Chondrocyte (in vitro differentiated cells): ENCODE data around the gene WWTR1. TPM values are rescaled to one million over a fixed set of nuclear protein-coding genes. Genes with fewer than 3 reads are reported as not detected.

Experiments
- DNase-seq: peaks from one replicate; pipeline ENCODE4 v3.0.0; 2021; ENCODE audit warnings: mixed read lengths, low spot score
- H3K27ac Mint-ChIP-seq: one replicate; pipeline ENCODE4 v1.8.0; 2021; ENCODE audit warnings: mild to moderate bottlenecking, moderate library complexity, mixed read lengths; ENCODE audit not compliant: unreplicated experiment
- H3K27me3 Mint-ChIP-seq: 2 replicates; pipeline ENCODE4 v1.8.0; 2021; ENCODE audit warnings: low read depth, mixed read lengths
- H3K36me3 Mint-ChIP-seq: 2 replicates; pipeline ENCODE4 v1.8.0; 2021; ENCODE audit warnings: low read depth, mixed read lengths
- H3K4me1 Mint-ChIP-seq: 2 replicates; pipeline ENCODE4 v1.8.0; 2021; ENCODE audit warnings: low read depth, mild to moderate bottlenecking, mixed read lengths
- H3K4me3 Mint-ChIP-seq: one replicate; pipeline ENCODE4 v1.8.0; 2021; ENCODE audit warnings: mild to moderate bottlenecking, moderate library complexity, mixed read lengths; ENCODE audit not compliant: unreplicated experiment
- H3K9me3 Mint-ChIP-seq: 2 replicates; pipeline ENCODE4 v1.8.0; 2021; ENCODE audit warnings: low read depth, mixed read lengths
- CTCF ChIP-seq: fragments of 200-600 bp; sonication (generic); IDR thresholded peaks from 2 replicates; pipeline ENCODE4 v1.5.0; 2021; ENCODE audit warnings: antibody characterized with exemption, mild to moderate bottlenecking, moderate library complexity
- total RNA-seq: library from RNA; stranded (reverse); gene quantifications from 3 replicates; pipeline ENCODE4 v1.2.1, GENCODE V29; 2021

WWTR1 gene
- total RNA-seq, 1 donor from 2014 or later = 107 TPM

- peaks cover 4% of the 10 kb centered on the region for H3K36me3 Mint-ChIP-seq
- no peak for TF ChIP-seq CTCF
- H3K4me3 Mint-ChIP-seq = no peak overlapping the region
- H3K27me3 Mint-ChIP-seq = no peaks in the 10 kb centered on the region
- H3K4me1 Mint-ChIP-seq = peaks cover 60% of the 10 kb centered on the region
- peak overlapping the region; percentile 38 for H3K27ac Mint-ChIP-seq
- no peaks in the 10 kb centered on the region for H3K9me3 Mint-ChIP-seq
- no peak for DNase-seq
Observed at GRCh38 chr3:149640976-149641728, 16.7 kb downstream of the WWTR1 start.

GRCh38 chr3:149639093-149639486 is 18.7 kb downstream of the WWTR1 start:
- TF ChIP-seq CTCF = no peak
- Mint-ChIP-seq H3K27me3 (no peaks in the 10 kb centered on the region), H3K9me3 (no peaks in the 10 kb centered on the region), H3K27ac (peak overlapping the region; percentile 82), H3K4me3 (peak overlapping the region; percentile 35), H3K36me3 (peaks cover 2% of the 10 kb centered on the region), H3K4me1 (peaks cover 64% of the 10 kb centered on the region)
- no peak for DNase-seq

GRCh38 chr3:149638228-149639092 is 19.4 kb downstream of the WWTR1 start:
- peaks cover 64% of the 10 kb centered on the region for H3K4me1 Mint-ChIP-seq
- TF ChIP-seq CTCF = peak; percentile 22
- H3K27ac Mint-ChIP-seq = peak overlapping the region; percentile 82
- DNase-seq = no peak
- no peaks in the 10 kb centered on the region for H3K27me3 Mint-ChIP-seq
- H3K4me3 Mint-ChIP-seq = peak overlapping the region; percentile 35
- H3K9me3 Mint-ChIP-seq = no peaks in the 10 kb centered on the region
- H3K36me3 Mint-ChIP-seq = peaks cover 5% of the 10 kb centered on the region

- Mint-ChIP-seq H3K36me3 (peaks cover 7% of the 10 kb centered on the region), H3K4me3 (no peak overlapping the region), H3K9me3 (no peaks in the 10 kb centered on the region), H3K27ac (peak overlapping the region; percentile 72), H3K4me1 (peaks cover 70% of the 10 kb centered on the region), H3K27me3 (no peaks in the 10 kb centered on the region)
- no peak for TF ChIP-seq CTCF
- DNase-seq = no peak
Observed at GRCh38 chr3:149635396-149635795, 22.4 kb downstream of the WWTR1 start.

- no peak overlapping the region for H3K4me3 Mint-ChIP-seq
- H3K36me3 Mint-ChIP-seq = peaks cover 5% of the 10 kb centered on the region
- H3K9me3 Mint-ChIP-seq = no peaks in the 10 kb centered on the region
- DNase-seq = no peak
- no peaks in the 10 kb centered on the region for H3K27me3 Mint-ChIP-seq
- no peak overlapping the region for H3K27ac Mint-ChIP-seq
- H3K4me1 Mint-ChIP-seq = peaks cover 71% of the 10 kb centered on the region
- TF ChIP-seq CTCF = no peak
Observed at GRCh38 chr3:149634573-149634972, 23.3 kb downstream of the WWTR1 start.
